Measurements from ENCODE around the gene ITPKB. TPM values are rescaled to one million over a fixed set of nuclear protein-coding genes. Genes with fewer than 3 reads are reported as not detected.
A peak's percentile ranks its signal among the peaks of the same experiment; 100 is the strongest.

Gene ITPKB
- polyA plus RNA-seq, 3 donors from 2014 or later: 14.1 to 37.8 (median 18.7) TPM

- peak overlapping the region; percentile 18 to 69 (median 58) for H3K27ac Mint-ChIP-seq
- H3K36me3 Mint-ChIP-seq: peaks cover 0 to 16% (median 4%) of the 10 kb centered on the region in 3 donors
- DNase-seq: no peak
- peaks cover 26 to 34% of the 10 kb centered on the region in 2 donors for H3K4me1 Mint-ChIP-seq
- H3K27me3 Mint-ChIP-seq (ENCODE audit: low read depth in 3 of 3): peaks cover 3 to 10% (median 8%) of the 10 kb centered on the region in 3 donors
- H3K4me3 Mint-ChIP-seq: no peak overlapping the region
- no peaks in the 10 kb centered on the region for H3K9me3 Mint-ChIP-seq
These were observed 107.7 kb downstream of the ITPKB start for GRCh38 chr1:226631229-226632000.

- DNase-seq: no peak
- peaks cover 31 to 39% of the 10 kb centered on the region in 2 donors for H3K4me1 Mint-ChIP-seq
These were observed 108.5 kb downstream of the ITPKB start for GRCh38 chr1:226630592-226630991.

GRCh38 chr1:226629896-226630550, 109.1 kb downstream of the ITPKB start:
- peaks cover 27 to 34% of the 10 kb centered on the region in 2 donors for H3K4me1 Mint-ChIP-seq
- no peak for DNase-seq

More at GRCh38 chr1:226630592-226630991, 108.5 kb downstream of the ITPKB start:
- Mint-ChIP-seq H3K27ac (peak overlapping the region in 5 of 6 donors; percentile 10 to 71 (median 49)), H3K9me3 (no peaks in the 10 kb centered on the region), H3K36me3 (peaks cover 0 to 16% (median 4%) of the 10 kb centered on the region in 3 donors), H3K4me3 (no peak overlapping the region), H3K27me3 (ENCODE audit: low read depth in 3 of 3) (peaks cover 3 to 13% (median 11%) of the 10 kb centered on the region in 3 donors)

GRCh38 chr1:226629210-226629895, 109.7 kb downstream of the ITPKB start:
- no peak overlapping the region for H3K4me3 Mint-ChIP-seq
- H3K36me3 Mint-ChIP-seq: peaks cover 0 to 16% (median 2%) of the 10 kb centered on the region in 3 donors
- H3K27ac Mint-ChIP-seq: peak overlapping the region in 2 of 6 donors; percentile 5 to 38
- H3K4me1 Mint-ChIP-seq: peaks cover 26 to 31% of the 10 kb centered on the region in 2 donors
- peaks cover 3 to 18% (median 15%) of the 10 kb centered on the region in 3 donors for H3K27me3 Mint-ChIP-seq (ENCODE audit: low read depth in 3 of 3)
- H3K9me3 Mint-ChIP-seq: no peaks in the 10 kb centered on the region
- no peak for DNase-seq

More at GRCh38 chr1:226629896-226630550, 109.1 kb downstream of the ITPKB start:
- Mint-ChIP-seq H3K36me3 (peaks cover 0 to 16% (median 4%) of the 10 kb centered on the region in 3 donors), H3K9me3 (no peaks in the 10 kb centered on the region), H3K27me3 (ENCODE audit: low read depth in 3 of 3) (peaks cover 3 to 18% (median 12%) of the 10 kb centered on the region in 3 donors), H3K27ac (no peak overlapping the region), H3K4me3 (no peak overlapping the region)

GRCh38 chr1:226628612-226629155, 110.4 kb downstream of the ITPKB start:
- Mint-ChIP-seq H3K27ac (peak overlapping the region in 3 of 6 donors; percentile 5 to 59 (median 17)), H3K36me3 (peaks cover 0 to 16% (median 0%) of the 10 kb centered on the region in 3 donors), H3K4me3 (no peak overlapping the region), H3K4me1 (peaks cover 23 to 27% of the 10 kb centered on the region in 2 donors), H3K9me3 (no peaks in the 10 kb centered on the region), H3K27me3 (ENCODE audit: low read depth in 3 of 3) (peaks cover 3 to 18% (median 15%) of the 10 kb centered on the region in 3 donors)
- no peak for DNase-seq

DNA sequence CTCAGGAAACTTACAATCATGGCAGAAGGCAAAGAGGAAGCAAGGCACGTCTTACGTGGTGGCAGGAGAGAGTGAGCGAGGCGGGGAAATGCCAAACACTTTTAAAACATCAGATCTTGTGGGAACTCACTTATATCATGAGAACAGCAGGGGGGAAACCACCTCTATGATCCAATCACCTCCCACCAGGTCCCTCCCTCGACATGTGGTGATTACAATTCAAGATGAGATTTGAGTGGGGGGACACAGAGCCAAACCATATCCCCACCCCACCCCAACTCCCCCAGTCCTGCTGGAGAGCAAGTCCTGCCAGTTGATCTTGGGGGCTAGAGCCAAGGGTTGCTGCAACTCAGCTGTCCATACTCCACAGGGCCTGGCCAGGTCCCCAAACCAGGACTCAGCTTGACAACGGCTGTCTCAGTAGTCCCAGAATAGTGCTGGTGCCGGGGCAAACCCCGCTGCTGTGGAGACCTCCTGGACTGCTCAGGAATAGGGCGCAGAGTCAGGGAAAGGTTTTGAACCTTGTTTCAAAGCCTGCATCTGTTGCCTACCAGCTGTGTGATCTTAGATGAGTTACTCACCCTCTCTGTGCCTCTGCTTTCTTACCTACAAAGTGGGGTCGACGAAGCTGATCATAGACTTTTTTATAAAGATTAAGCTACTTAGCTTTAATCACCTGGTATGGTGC, 111.0 kb downstream of the ITPKB start:
- H3K27me3 Mint-ChIP-seq (ENCODE audit: low read depth in 3 of 3): peaks cover 0 to 15% (median 14%) of the 10 kb centered on the region in 3 donors
- no peak overlapping the region for H3K4me3 Mint-ChIP-seq
- H3K27ac Mint-ChIP-seq: peak overlapping the region in 4 of 6 donors; percentile 17 to 73 (median 51)
- DNase-seq: no peak
- peaks cover 18 to 21% of the 10 kb centered on the region in 2 donors for H3K4me1 Mint-ChIP-seq
- no peaks in the 10 kb centered on the region for H3K9me3 Mint-ChIP-seq
- peaks cover 0 to 16% (median 0%) of the 10 kb centered on the region in 3 donors for H3K36me3 Mint-ChIP-seq

GRCh38 chr1:226627050-226627755, 111.9 kb downstream of the ITPKB start:
- H3K9me3 Mint-ChIP-seq: no peaks in the 10 kb centered on the region
- peaks cover 12% of the 10 kb centered on the region in 2 donors for H3K4me1 Mint-ChIP-seq
- peak overlapping the region in 1 of 5 donors; percentile 81 for H3K4me3 Mint-ChIP-seq
- H3K27ac Mint-ChIP-seq: peak overlapping the region in 2 of 6 donors; percentile 2 to 57
- H3K27me3 Mint-ChIP-seq (ENCODE audit: low read depth in 3 of 3): peaks cover 0 to 15% (median 13%) of the 10 kb centered on the region in 3 donors
- DNase-seq: no peak
- peaks cover 0 to 15% (median 0%) of the 10 kb centered on the region in 3 donors for H3K36me3 Mint-ChIP-seq

DNA sequence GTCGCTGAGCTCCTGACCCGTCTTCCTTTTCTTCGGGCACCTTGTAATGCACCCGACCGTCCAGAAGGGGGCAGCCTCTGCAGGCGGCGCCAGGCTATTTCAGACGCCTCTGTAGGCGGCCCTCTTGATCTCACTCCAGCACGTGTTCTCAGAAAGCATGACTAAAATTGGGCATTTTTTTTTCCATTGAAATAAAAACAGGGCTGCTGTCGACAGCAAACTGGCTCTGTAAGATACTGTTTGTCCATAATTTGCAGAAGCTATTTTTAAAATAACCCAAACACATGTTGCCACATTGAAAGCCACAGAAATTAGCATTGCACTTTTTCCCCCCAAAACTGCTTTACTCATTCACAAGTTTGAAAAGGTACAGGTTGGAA, 112.5 kb downstream of the ITPKB start:
- peaks cover 0 to 15% (median 13%) of the 10 kb centered on the region in 3 donors for H3K27me3 Mint-ChIP-seq (ENCODE audit: low read depth in 3 of 3)
- H3K27ac Mint-ChIP-seq: peak overlapping the region in 5 of 6 donors; percentile 2 to 60 (median 57)
- peak overlapping the region; percentile 61 to 81 (median 76) for H3K4me3 Mint-ChIP-seq
- peaks cover 12% of the 10 kb centered on the region in 2 donors for H3K4me1 Mint-ChIP-seq
- peaks cover 0 to 10% (median 0%) of the 10 kb centered on the region in 3 donors for H3K36me3 Mint-ChIP-seq
- no peaks in the 10 kb centered on the region for H3K9me3 Mint-ChIP-seq
- peak; percentile 69 to 74 (median 73) for DNase-seq

DNA sequence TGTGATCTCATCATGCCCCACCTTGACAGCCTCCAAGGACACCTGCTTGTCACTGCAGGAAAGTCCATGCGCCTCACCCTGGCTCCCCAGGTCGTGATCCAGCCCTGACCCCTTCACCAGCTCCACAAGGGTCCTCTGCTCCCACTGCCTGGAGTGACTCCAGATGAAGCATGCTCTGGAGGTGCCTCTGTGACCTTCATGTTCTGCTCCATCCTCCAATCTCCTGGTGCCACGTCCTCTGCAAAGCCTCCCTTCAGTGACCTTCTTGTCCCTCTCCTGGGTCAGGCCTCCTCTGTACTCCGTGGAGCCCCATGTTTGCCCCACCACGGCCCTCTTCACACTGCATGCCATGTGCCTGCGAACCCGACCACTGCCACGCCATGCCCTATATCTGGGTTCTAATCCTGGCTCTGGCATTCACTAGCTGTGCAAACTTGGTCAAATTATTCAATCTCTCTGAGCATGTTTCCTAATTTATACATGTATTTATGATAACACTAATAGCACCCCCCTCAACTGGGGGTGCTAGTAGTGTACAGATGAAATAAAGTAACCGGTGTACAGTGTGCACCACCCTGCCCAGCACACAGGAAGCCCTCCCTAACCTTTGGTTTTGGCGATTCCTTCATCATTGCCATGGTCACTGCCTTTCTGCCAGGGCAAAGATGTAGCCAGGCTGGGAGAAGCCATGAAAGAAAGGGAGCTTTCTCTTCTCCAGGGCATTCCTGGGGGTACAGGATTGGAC, 113.1 kb downstream of the ITPKB start:
- Mint-ChIP-seq H3K9me3 (no peaks in the 10 kb centered on the region), H3K27ac (peak overlapping the region in 4 of 6 donors; percentile 48 to 60 (median 58)), H3K36me3 (peaks cover 0 to 6% (median 0%) of the 10 kb centered on the region in 3 donors), H3K4me3 (peak overlapping the region; percentile 61 to 81 (median 76)), H3K4me1 (peaks cover 12% of the 10 kb centered on the region in 2 donors), H3K27me3 (ENCODE audit: low read depth in 3 of 3) (peaks cover 0 to 15% (median 13%) of the 10 kb centered on the region in 3 donors)
- DNase-seq: no peak

DNA sequence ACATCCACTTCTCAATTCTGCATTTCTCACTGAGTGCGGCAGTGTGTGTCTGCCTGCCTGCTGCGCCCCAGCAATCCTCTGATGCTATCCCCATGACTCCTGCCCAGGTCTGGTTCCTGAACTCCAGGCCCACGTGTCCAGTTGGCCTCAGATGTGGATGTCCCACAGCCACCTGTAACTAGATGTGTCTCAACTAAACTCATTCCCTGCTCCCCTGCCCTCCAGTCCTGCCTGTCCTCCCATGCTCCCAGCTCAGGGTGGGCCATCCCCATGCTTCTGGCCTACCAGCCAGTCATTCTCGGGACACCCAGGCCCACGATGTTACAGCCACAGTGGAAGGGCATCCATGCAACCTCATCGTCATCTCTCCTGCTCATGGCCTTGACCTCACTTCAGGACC, 113.8 kb downstream of the ITPKB start:
- H3K27ac Mint-ChIP-seq: peak overlapping the region in 2 of 6 donors; percentile 59 to 64
- H3K36me3 Mint-ChIP-seq: peaks cover 0 to 5% (median 0%) of the 10 kb centered on the region in 3 donors
- H3K4me1 Mint-ChIP-seq: peaks cover 12% of the 10 kb centered on the region in 2 donors
- DNase-seq: no peak
- H3K4me3 Mint-ChIP-seq: no peak overlapping the region
- peaks cover 0 to 15% (median 13%) of the 10 kb centered on the region in 3 donors for H3K27me3 Mint-ChIP-seq (ENCODE audit: low read depth in 3 of 3)
- no peaks in the 10 kb centered on the region for H3K9me3 Mint-ChIP-seq

DNA sequence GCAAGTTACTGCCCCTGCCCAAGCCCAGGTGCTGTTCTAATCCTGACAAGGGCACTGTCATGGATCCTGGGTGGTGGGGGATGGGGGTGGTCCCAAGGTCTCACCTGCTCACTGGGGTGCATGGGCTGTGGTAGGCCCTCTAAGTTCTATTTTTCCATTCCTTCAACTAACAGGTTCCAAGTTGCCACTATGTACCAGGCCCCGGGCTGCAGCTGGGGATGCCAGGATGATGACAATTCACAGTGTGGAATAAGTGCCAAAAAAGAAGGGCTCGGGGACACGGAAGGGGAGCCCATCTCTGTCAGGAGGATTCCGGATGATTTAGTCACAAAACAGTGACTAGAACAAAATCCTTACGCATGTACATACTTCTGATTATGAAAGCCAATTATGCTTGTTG, 114.6 kb downstream of the ITPKB start:
- no peak for DNase-seq
- H3K36me3 Mint-ChIP-seq: no peaks in the 10 kb centered on the region
- H3K27me3 Mint-ChIP-seq (ENCODE audit: low read depth in 3 of 3): peaks cover 0 to 15% (median 13%) of the 10 kb centered on the region in 3 donors
- no peak overlapping the region for H3K27ac Mint-ChIP-seq
- peaks cover 12% of the 10 kb centered on the region in 2 donors for H3K4me1 Mint-ChIP-seq
- H3K9me3 Mint-ChIP-seq: no peaks in the 10 kb centered on the region
- H3K4me3 Mint-ChIP-seq: no peak overlapping the region
